Osteoblast (primary cell): ENCODE results near the gene ACSM3. TPM values are rescaled to one million over a fixed set of nuclear protein-coding genes. Genes with fewer than 3 reads are reported as not detected.

Source experiments
- DNase-seq: peaks from one replicate; pipeline ENCODE4 v3.0.0; 2011; ENCODE audit warnings: low spot score, mixed read lengths; ENCODE audit not compliant: insufficient read length; ENCODE audit errors: missing footprints
- H2AFZ ChIP-seq: 2 replicates; pipeline ENCODE4 v1.6.0; 2011; ENCODE audit warnings: mild to moderate bottlenecking, low read length
- H3K27ac ChIP-seq: 2 replicates; pipeline ENCODE4 v1.5.1; 2011; ENCODE audit warnings: mild to moderate bottlenecking, low read depth, low read length, moderate library complexity
- H3K27me3 ChIP-seq: 2 replicates; pipeline ENCODE4 v1.6.0; 2012; ENCODE audit warnings: mild to moderate bottlenecking, control low read depth, inconsistent platforms, low read length, moderate library complexity; ENCODE audit not compliant: insufficient read depth
- H3K36me3 ChIP-seq: 2 replicates; pipeline ENCODE4 v1.5.1; 2011; ENCODE audit warnings: mild to moderate bottlenecking, low read length, control low read depth, moderate library complexity; ENCODE audit not compliant: insufficient read depth
- H3K4me1 ChIP-seq: 2 replicates; pipeline ENCODE4 v1.5.1; 2011; ENCODE audit warnings: mild to moderate bottlenecking, low read length, control low read depth, moderate library complexity; ENCODE audit not compliant: insufficient read depth
- H3K4me2 ChIP-seq: 2 replicates; pipeline ENCODE4 v1.6.0; 2011; ENCODE audit warnings: mild to moderate bottlenecking, low read length; ENCODE audit not compliant: insufficient read depth
- H3K4me3 ChIP-seq: fragments of 200-600 bp; sonication (generic); 3 replicates; pipeline ENCODE4 v1.5.1; 2012; ENCODE audit warnings: mild to moderate bottlenecking, low read length, inconsistent platforms; ENCODE audit not compliant: insufficient read depth
- H3K79me2 ChIP-seq: 2 replicates; pipeline ENCODE4 v1.6.0; 2012; ENCODE audit warnings: mild to moderate bottlenecking, low read length, control low read depth, inconsistent platforms; ENCODE audit not compliant: insufficient read depth
- H3K9me3 ChIP-seq: 2 replicates; pipeline ENCODE4 v1.5.1; 2011; ENCODE audit warnings: low read depth, low read length, control low read depth
- H4K20me1 ChIP-seq: 2 replicates; pipeline ENCODE4 v1.6.0; 2012; ENCODE audit warnings: mild to moderate bottlenecking, low read length, control low read depth; ENCODE audit not compliant: insufficient read depth
- CTCF ChIP-seq: IDR thresholded peaks from 2 replicates; pipeline ENCODE4 v1.5.1; 2011; ENCODE audit warnings: mild to moderate bottlenecking, low read depth, low read length, moderate library complexity; ENCODE audit errors: extremely low read depth
- total RNA-seq: library from RNA; depleted of rRNA; stranded (reverse); fragments of >200 nt; gene quantifications from 2 replicates; pipeline ENCODE4 v1.2.3, GENCODE V29; 2012

The ACSM3 gene
- total RNA-seq, 1 donor = 1.1 TPM

- no peak overlapping the region for H3K4me2 ChIP-seq
- H3K4me1 ChIP-seq = no peaks in the 10 kb centered on the region
- TF ChIP-seq CTCF = no peak
- no peak overlapping the region for H2AFZ ChIP-seq
- H3K4me3 ChIP-seq = no peak overlapping the region
- H3K27ac ChIP-seq = no peak overlapping the region
- H3K79me2 ChIP-seq = no peaks in the 10 kb centered on the region
- H4K20me1 ChIP-seq = no peaks in the 10 kb centered on the region
- no peaks in the 10 kb centered on the region for H3K27me3 ChIP-seq
- H3K36me3 ChIP-seq = no peaks in the 10 kb centered on the region
- no peaks in the 10 kb centered on the region for H3K9me3 ChIP-seq
- DNase-seq = no peak
Measured at GRCh38 chr16:20767577-20767976, 3.8 kb downstream of the ACSM3 start.

GRCh38 chr16:20768121-20768520 is 4.3 kb downstream of the ACSM3 start:
- Histone ChIP-seq H3K27me3 (no peaks in the 10 kb centered on the region), H3K4me2 (no peak overlapping the region), H3K79me2 (no peaks in the 10 kb centered on the region), H3K9me3 (no peaks in the 10 kb centered on the region), H2AFZ (no peak overlapping the region), H4K20me1 (no peaks in the 10 kb centered on the region), H3K27ac (no peak overlapping the region), H3K4me1 (no peaks in the 10 kb centered on the region), H3K36me3 (no peaks in the 10 kb centered on the region), H3K4me3 (no peak overlapping the region)
- no peak for TF ChIP-seq CTCF
- DNase-seq = no peak

GRCh38 chr16:20768818-20769217 is 5.0 kb downstream of the ACSM3 start:
- H3K4me1 ChIP-seq = no peaks in the 10 kb centered on the region
- no peak for TF ChIP-seq CTCF
- no peaks in the 10 kb centered on the region for H3K27me3 ChIP-seq
- DNase-seq = no peak
- no peaks in the 10 kb centered on the region for H3K9me3 ChIP-seq
- no peaks in the 10 kb centered on the region for H4K20me1 ChIP-seq
- no peaks in the 10 kb centered on the region for H3K79me2 ChIP-seq
- no peak overlapping the region for H3K4me2 ChIP-seq
- H3K36me3 ChIP-seq = no peaks in the 10 kb centered on the region
- H2AFZ ChIP-seq = no peak overlapping the region
- H3K4me3 ChIP-seq = no peak overlapping the region
- no peak overlapping the region for H3K27ac ChIP-seq

GRCh38 chr16:20773679-20774078 is 9.9 kb downstream of the ACSM3 start:
- no peak overlapping the region for H3K4me3 ChIP-seq
- H3K4me2 ChIP-seq = no peak overlapping the region
- no peak for DNase-seq
- H2AFZ ChIP-seq = no peak overlapping the region
- no peaks in the 10 kb centered on the region for H4K20me1 ChIP-seq
- H3K79me2 ChIP-seq = no peaks in the 10 kb centered on the region
- H3K4me1 ChIP-seq = no peaks in the 10 kb centered on the region
- no peak for TF ChIP-seq CTCF
- H3K27me3 ChIP-seq = no peaks in the 10 kb centered on the region
- H3K9me3 ChIP-seq = no peaks in the 10 kb centered on the region
- no peaks in the 10 kb centered on the region for H3K36me3 ChIP-seq
- no peak overlapping the region for H3K27ac ChIP-seq
